NCI-H82 (cell line): ENCODE results near the gene ASTN2.

Experiments
- DNase-seq: peaks from one replicate; lab custom pipeline; 2025; lab: John Stamatoyannopoulos, UW

ASTN2 gene

GRCh38 chr9:117017414-117017985, 397.4 kb downstream of the ASTN2 start:
- no peak for DNase-seq

DNA sequence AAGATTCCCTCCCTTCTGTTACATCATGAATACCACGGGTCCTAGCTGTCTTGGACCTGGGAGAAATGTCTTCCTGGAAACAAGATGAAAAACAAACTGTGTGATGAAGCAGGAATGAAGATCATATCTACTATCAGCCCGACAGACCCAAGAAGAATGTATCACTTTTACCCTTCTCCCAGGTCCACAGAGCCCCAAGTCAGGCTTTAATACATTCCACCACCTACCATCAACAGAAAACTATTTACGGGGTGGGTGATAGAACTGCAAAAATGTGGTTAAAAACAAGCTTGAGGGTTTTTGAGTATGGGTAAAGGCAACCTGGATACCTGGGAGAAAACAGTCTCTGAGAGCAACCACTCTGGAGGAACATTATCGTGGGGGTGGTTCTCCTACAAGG, 400.8 kb downstream of the ASTN2 start:
- DNase-seq = no peak

DNA sequence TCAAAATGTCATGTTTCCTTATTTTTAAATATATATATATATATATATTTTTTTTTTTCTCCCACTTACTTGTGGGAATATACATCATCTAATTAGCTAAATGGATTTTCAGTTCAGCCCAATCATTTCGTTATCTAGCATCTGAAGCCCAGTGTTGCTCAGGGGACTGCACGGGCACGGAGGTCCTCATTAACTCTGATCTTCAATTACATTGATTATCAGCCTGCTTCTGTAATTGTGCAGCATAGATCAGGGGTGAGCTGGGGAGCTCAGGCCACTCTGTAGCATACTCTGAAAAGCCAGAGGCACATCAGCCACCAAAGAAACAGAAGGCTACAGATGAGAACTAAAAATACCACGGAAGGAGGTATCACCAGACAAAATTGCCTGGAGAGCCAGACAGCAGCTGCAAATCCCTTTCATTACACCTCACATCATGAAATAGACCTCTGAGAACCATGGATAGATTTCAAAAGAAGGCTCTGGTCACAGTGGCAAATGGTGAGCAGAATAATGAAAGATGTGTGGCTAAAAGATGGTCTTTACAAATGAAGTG, 401.3 kb downstream of the ASTN2 start:
- peak; percentile 5 for DNase-seq

- no peak for DNase-seq
These were observed 404.8 kb downstream of the ASTN2 start for GRCh38 chr9:117010061-117010460.

- no peak for DNase-seq
These were observed 406.0 kb downstream of the ASTN2 start for GRCh38 chr9:117008876-117009275.

GRCh38 chr9:117008461-117008860, 406.4 kb downstream of the ASTN2 start:
- no peak for DNase-seq

DNA sequence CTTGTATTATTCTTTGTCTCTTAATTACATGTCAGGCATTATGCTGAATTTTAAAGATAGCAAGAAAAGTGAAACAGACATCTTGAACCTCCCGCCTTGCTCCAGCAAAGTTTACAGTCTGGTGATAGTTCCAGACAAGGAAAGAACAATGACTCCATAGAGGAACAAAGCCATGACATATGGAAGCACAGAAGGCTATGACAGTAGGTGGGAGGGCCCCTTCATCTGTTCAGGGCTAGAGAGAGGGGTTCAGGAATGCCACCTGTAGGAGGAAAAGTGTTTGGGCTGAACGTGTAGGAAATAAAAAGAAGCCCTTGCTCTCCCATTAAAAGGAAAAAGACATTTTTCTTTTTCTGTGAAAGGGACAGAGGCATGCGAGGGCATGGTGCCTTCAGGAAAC, 412.2 kb downstream of the ASTN2 start:
- DNase-seq = no peak

DNA sequence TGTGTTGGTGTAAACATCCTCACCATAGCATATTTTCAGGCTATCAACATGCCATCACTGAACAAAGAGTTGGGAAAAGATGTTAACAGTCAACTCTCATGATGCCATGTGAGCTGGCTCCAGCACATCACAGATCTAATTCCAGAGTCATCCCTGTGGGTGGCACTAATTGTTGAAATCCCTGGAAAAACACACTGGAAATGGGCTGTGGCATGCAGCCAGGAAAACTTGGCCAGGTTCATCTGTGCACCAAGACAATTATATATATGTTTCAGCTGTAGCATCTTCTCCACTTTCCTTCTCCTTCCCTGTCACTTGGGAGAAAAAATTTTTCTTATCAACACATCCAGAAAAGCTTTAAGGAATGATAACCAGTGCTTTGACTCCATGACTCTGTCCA, 414.0 kb downstream of the ASTN2 start:
- DNase-seq = no peak

DNA sequence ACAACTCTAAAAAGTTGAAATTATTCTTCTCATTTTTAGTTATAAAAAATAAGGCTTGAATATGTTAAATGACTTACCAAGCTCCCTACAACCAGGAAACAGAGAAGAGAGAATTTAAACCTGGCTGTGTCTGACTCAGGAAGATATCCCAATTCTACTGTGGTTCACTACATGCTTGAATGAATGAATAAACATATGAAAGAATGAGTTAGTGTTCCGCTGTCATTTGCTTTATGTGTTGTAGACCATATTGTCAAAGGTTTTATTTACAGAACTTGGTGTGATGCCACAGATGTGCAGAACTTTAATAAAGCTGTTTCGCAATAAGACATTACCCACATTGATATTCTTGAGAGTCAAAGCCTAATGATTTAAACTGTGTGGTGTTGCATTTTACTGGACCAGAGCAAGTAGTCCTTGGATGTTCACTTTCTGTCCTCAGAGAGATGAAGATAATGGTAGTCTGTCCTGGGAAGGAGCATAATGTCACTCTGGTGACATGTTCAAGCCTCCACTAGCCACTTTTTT, 414.6 kb downstream of the ASTN2 start:
- DNase-seq = no peak

DNA sequence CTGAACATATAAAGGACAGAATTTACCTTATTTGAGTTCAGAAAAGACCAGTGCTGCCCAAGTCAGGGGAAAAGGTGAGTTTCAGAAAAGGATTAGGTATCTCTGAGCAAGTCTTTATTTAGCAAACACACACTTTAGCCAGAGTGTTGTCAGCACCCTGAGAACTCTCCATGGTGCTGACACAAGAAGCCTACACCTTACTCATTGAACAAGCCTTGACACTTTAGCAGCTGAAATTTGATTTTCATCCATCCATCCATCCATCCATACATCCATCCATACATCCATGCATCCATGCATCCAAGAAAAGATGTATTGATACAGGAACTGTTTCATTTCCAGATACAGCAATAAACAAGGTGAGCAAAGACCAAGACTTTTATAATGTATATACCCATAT, 416.6 kb downstream of the ASTN2 start:
- no peak for DNase-seq

GRCh38 chr9:116992865-116993264, 422.0 kb downstream of the ASTN2 start:
- DNase-seq = no peak

- DNase-seq = no peak
These were observed 423.8 kb downstream of the ASTN2 start for GRCh38 chr9:116991051-116991450.

DNA sequence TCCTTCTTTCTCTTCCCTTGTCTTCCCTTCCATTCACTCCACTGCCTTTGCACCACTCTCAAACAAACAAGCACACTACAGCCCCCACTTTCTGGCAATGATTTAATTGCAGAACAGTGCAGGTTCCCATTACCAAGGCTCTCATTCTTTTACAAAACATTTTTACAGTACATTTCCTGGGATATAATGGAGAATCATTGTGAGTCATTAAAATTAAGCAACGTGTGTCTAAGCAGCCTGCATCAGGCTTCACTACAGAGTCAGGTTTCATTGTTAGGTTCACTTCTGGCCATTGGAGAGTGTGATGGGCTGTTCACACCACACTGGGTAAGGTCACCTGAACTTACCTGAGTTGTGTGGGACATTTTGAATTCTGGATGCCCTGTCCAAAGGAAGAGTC, 424.3 kb downstream of the ASTN2 start:
- no peak for DNase-seq

DNA sequence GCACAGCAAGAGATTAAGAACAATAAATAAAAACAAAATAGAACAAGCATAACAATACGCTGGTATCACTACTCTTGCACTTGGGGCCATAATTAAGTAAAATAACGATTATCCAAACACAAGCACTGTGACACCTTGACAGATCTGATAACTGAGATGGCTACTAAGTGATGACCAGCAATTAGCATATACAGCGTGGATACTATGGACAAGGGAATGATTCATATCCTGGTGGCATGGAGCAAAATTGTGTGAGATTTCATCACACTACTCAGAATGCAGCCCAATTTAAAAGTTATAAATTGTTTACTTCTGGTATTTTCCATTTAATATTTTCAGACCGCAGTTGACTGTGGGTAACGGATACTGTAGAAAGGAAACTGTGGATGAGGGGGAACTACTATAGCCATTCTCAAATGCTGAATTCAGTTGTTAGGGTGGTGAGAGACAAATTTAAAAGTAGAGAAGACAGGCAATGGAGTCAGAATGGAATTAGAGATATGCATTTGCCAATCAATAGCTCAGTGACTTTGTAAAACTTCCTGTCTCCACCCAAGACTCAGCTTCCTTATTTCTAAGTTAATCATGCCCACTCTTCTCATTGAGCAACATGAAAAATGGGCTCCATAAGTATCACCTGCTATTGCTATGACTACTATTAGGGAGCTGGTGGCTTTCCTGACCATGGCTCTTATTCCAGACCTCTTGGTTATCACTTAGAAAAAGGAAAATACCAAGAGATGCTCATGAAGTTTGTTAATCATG, 427.0 kb downstream of the ASTN2 start:
- no peak for DNase-seq

- DNase-seq = no peak
These were observed 428.8 kb downstream of the ASTN2 start for GRCh38 chr9:116986015-116986414.

GRCh38 chr9:116985596-116985995, 429.3 kb downstream of the ASTN2 start:
- no peak for DNase-seq

- DNase-seq = no peak
These were observed 430.7 kb downstream of the ASTN2 start for GRCh38 chr9:116984111-116984510.

GRCh38 chr9:116980582-116981120, 434.2 kb downstream of the ASTN2 start:
- DNase-seq = no peak

DNA sequence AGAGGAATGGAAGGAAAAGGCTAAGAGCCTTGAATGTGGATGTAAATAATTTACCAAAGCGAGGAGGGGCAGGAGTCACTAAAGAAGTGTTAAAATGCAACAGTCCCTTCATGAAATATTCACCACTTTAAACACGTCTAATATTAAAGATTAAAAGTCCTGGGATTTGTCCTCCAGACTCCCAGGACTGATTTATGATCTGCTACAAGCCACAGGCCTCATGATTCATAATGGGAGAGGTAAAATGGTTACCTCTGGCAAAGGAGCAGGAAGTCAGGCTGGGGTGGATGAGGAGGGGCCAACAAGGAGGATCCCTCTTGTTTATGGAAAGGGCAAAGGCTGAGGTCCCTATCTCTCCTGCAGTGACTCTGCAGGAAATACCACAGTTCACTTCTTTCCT, 435.4 kb downstream of the ASTN2 start:
- DNase-seq = no peak

DNA sequence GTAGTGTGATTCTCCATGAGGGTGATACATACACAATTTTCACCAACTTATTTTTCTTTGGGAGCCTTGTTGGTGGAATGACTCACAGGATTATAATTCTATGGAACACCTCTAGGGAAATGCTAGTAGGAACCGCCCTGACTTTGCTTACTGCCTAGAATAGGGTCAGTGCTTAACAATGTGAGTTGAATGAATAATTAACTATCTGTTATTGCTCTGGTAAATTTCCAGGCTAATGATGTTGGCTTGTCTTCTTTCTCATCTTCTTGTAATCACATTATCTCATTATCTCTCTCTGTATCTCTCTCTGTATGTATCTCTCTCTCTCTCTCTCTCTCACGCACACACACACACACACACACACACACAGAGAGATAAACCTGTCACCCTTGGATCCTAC, 436.7 kb downstream of the ASTN2 start:
- peak; percentile 10 for DNase-seq

GRCh38 chr9:116975126-116975525, 439.7 kb downstream of the ASTN2 start:
- DNase-seq = no peak

DNA sequence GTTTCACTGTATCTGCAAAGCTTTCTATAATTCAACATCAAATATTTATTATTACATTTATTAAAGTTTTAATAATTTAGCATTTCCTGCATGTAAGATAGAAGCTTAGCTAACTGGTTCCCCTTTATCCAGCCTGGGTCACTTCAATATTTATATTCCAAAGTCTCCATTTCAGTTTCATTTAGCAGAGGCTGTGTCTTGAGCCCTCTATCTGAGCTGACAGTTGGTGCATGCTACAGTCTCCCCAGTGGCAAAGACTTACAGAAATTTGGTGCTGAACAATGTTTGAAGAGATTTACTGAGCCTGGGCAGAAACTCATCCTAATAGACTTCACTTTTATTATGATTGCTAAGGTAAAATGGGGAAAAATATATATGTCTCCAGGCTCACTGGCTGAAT, 448.7 kb downstream of the ASTN2 start:
- DNase-seq = no peak

GRCh38 chr9:116964258-116964657, 450.6 kb downstream of the ASTN2 start:
- DNase-seq = no peak
